HG02943 (cell line): ENCODE measurements around the gene GALNT13.

Experiments
- ATAC-seq: cut with Tn5 transposase; IDR thresholded peaks from one replicate; pipeline ENCODE4 v1.9.1; 2021; ENCODE audit warnings: mild to moderate bottlenecking, low read depth, moderate library complexity; ENCODE audit not compliant: unreplicated experiment

GALNT13 gene

DNA sequence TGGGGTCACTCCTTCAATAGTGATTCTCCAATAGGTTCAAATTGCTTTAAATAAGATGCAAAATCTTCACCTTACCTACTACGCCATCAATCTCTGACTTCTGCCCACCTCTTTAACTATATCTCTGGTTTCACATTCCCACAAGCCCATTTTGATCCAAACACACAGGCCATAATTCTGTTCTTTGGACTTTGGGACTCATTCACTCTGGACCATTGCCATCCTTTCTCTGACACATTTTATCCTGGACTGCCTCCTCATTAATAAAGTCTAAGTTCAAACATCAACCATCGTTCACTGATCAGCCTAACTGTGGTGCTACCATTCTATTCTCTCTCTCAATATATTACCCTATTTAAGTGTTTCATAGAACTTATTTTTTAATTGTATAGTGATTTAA lies 332.2 kb downstream of the GALNT13 start:
- ATAC-seq, result no peak

- no peak for ATAC-seq
Measured at GRCh38 chr2:154207288-154208047, 335.7 kb downstream of the GALNT13 start.

DNA sequence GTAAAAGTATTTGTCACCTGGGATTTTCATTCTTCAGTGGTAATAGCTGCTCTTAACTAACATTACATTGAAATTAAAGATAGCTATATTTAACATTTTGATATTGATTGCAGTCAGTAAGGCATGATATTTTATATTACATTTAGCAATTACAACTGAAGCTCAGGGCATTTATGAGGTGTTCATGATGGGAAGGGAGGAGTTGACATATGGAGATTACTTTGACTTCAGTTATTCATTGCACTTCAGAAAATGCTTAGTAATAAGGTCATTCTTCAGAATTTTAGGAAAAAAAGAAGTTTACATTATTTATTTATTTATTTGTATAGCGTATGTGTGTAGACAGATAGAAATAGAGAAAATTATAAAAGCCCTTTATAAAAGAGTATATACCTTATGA lies 352.0 kb downstream of the GALNT13 start:
- no peak for ATAC-seq

- no peak for ATAC-seq
Measured at GRCh38 chr2:154226931-154227330, 355.2 kb downstream of the GALNT13 start.

DNA sequence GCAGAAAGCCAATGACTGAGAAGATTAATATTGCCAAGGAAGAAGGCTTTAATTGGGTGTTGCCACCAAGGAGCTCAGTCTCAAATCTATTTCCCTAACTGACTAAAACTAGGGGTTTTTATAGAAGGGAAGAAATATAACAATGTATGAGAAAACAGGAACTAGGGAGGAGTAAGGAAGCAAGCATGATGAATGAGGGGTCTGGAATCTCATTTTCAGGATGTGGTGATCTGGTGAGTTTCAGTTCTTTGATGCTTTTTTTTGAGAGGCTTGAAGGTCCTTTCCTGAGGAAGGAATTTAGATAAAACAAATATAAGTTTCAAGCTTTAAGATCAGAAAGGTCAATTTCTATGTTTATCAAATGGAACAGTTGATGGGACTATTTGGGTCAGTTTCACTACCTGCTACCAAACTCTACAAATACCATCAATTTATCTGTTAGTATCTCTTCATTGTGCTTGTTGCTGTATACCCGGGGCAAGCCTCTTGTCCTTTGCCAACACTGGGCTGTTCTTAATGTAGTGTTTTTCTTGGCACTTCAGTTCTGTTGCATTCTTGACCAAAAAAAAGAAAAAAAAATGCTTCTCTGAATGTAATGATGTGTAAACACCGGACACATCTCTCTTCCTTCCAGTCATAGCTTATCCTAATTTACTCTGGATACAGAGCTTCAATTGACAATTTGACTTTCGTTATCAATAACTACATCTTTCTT lies 357.0 kb downstream of the GALNT13 start:
- ATAC-seq, result no peak

DNA sequence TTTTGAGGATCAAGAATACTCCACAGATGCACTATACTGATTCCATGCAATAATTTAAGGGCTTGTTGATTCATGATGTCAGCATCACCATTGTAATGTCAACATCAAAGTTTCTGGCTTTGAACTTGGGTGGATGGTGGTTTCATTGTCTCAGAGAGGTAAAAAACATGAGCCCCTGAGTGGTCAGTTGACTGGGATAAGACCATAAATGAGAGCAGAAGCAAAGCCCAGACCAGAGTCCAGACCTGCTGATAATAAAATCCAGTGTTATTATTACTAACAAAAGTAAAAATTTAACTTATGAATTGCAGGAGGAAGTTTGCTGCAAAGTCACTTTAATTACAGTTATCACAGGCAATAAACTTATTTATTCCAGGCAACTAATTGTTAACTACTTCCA lies 358.2 kb downstream of the GALNT13 start:
- no peak for ATAC-seq

GRCh38 chr2:154231021-154231420 lies 359.3 kb downstream of the GALNT13 start:
- ATAC-seq, result no peak

DNA sequence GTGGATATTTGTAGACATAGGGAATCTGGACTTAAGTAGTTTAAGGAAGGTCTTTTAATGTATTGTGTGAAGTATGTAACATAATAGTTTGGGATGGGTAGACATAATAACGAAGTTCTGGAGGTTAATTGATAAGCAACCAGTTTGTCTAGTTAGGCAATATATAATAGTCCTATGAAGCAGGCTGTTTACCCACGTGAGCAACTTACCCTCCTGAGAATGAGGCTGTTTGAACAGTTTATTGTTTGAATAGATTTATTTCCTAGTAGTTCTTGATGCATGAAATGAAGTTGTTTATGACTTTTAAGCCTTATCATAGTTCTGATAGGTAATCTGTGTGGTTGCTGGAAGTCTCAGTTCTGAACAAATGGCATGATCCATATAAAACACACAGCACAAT lies 361.5 kb downstream of the GALNT13 start:
- ATAC-seq, result no peak

DNA sequence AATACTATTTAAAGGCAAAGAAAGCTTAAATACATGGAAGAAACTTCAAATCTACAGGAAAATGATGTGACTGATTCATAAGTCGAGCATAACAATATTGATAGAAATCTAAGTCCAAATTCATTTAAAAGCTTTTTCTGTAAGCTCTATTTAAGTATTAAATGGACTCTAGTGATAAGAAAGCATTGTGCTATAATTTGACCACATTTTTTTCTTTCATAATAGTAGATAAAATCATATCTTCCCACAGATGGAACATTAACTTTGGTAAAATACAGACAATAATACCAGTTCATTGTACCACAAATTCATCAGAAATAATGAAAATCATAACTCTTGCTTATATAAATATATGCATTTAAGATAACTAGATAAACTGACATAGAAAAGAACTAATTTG lies 366.5 kb downstream of the GALNT13 start:
- no peak for ATAC-seq

GRCh38 chr2:154240316-154240715 lies 368.6 kb downstream of the GALNT13 start:
- ATAC-seq, result no peak

- ATAC-seq, result no peak
Measured at GRCh38 chr2:154240921-154241379, 369.2 kb downstream of the GALNT13 start.

GRCh38 chr2:154242687-154243086 lies 371.0 kb downstream of the GALNT13 start:
- no peak for ATAC-seq

DNA sequence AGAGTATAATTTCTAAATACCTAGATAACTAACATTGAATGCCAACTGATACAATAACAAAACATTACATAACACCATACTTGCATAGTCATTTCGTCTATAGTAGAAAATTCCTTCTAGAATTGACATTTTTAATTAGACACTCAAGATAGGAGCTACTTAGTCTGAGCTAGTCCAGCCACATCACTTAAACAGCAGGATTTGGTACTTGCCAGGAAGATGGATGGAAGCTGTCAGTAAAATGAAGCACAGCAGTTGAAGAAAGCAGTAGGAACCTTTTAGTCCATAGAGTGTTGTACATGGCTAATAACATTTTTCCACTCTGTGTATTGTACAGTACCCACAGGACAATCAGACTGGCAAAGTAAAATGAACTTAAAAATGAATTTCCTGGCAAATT lies 372.0 kb downstream of the GALNT13 start:
- ATAC-seq, result no peak

DNA sequence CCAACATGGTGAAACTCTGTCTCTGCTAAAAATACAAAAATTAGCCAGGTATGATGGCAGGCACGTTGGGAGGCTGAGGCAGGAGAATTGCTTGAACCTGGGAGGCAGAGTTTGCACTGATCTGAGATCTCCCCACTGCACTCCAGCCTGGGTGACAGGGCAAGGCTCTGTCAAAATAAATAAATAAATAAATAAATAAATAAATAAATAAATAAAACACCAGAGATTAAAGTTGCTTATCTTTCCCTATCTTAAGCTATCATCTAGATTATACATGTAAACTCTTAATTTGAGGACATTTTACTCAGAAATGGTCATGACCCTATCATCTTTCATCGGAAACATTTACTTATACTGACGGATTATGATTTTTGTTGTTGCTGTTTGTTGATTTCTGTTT lies 373.2 kb downstream of the GALNT13 start:
- no peak for ATAC-seq

- ATAC-seq, result no peak
Measured at GRCh38 chr2:154247503-154247902, 375.8 kb downstream of the GALNT13 start.

DNA sequence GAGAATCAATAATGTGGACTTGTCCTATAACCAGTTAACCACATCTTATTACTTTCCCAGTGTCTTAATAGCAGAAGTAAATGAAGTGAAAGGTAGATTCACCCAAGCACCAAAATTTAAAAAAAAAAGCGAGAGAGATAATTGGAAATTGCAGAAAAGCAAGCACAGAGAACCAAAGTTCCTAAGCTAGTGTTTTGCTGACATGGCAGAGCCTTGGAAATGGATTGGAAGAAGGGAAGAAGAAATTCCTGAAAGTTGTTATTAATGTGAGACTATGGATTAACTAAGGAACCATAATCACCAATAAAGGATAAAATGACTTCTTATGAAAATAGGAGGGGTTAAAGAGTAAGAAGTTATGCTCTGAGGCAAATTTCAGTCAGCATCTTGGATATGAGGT lies 384.4 kb downstream of the GALNT13 start:
- no peak for ATAC-seq

DNA sequence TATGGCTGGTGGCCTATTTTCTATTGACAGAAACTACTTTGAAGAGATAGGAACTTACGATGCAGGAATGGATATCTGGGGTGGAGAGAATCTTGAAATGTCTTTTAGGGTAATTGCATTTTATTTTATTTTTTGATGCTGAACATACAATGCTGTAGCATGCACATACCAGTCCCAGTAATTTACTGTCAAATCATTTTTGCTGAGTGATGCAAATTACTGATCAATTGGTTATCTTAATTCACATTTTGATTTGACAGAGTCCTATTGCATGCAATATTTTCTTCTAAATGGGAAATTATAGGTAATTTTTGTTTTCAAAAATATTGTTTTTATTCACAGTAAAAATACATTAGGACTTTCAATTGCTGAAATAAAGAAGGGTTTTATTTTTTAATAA lies 387.3 kb downstream of the GALNT13 start:
- no peak for ATAC-seq

DNA sequence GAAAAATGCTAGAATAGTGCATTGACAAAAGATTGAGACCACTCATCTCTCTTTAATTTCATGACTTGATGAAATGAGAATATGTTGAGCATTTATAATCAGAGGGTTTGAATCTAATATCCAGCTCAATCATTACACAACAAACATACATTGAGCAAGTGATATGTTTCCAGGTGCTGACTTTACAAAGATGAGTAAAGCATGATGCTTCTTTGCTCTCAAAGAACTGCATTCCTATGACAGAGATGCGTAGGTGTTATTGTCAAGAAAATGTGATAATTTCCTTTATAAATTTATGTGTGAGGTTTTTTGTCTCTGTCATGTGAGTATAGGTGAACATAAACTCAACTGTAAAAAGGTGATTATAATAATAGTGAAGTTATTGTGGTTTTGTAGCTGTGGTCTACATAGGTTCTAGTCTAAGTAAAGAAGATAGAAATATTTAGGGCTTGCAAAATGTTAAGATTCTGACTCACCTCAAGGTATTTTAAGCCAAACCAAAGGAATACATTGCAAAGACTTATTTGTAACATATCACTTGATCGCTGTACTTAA lies 389.8 kb downstream of the GALNT13 start:
- no peak for ATAC-seq

- no peak for ATAC-seq
Measured at GRCh38 chr2:154263206-154263605, 391.5 kb downstream of the GALNT13 start.

GRCh38 chr2:154264024-154264423 lies 392.3 kb downstream of the GALNT13 start:
- no peak for ATAC-seq

DNA sequence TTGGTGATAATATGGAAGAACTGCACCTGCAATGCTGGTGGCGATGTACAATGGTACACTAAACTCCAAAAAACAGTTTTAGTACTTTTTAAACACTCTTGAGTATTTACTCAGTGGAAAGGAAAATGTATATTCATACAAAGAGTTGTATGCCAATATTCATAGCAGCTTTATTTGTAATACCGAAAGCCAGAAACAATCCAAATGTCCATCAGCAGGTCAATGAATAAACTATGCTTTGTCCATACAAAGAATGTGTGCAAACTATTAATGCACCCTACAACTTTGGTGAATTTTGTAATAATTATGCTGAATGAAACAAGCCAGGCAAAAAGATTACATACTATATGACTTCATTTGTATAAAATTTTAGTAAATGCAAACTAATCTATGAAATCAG lies 396.3 kb downstream of the GALNT13 start:
- ATAC-seq, result no peak

GRCh38 chr2:154280543-154280942 lies 408.8 kb downstream of the GALNT13 start:
- no peak for ATAC-seq
